Aorta (tissue), 5 donors: Measurements from ENCODE around the gene MAD1L1. TPM values are rescaled to one million over a fixed set of nuclear protein-coding genes. Genes with fewer than 3 reads are reported as not detected.
"Not testable (repeated sequence)": the region's sequence is repeated elsewhere in the genome, so short reads cannot be mapped to it uniquely, and the experiment has no call there.

Source experiments
- ATAC-seq: fragments of 200-7000 bp; cut with Tn5 transposase; one replicate; pipeline ENCODE4 v1.9.1; 2022; ENCODE audit warnings: moderate library complexity; ENCODE audit not compliant: low FRiP score
- DNase-seq, 2 donors: peaks; one replicate each; pipeline ENCODE4 v3.0.0-alpha.2; 2020
- H3K27ac ChIP-seq, 2 donors: one replicate each; pipeline ENCODE4 v1.5.1; 2013; ENCODE audit warnings: low read length in 2 of 2, mild to moderate bottlenecking in 2 of 2, moderate library complexity in 2 of 2, control low read depth in 1 of 2, inconsistent platforms in 1 of 2, low read depth in 1 of 2
- H3K27me3 ChIP-seq, 2 donors: one replicate each; pipeline ENCODE4 v1.6.1; 2013; ENCODE audit warnings: control low read depth in 1 of 2, low read length in 1 of 2, mild to moderate bottlenecking in 1 of 2, moderate library complexity in 1 of 2; ENCODE audit not compliant: insufficient read depth in 2 of 2, control insufficient read depth in 1 of 2
- H3K36me3 ChIP-seq, 2 donors: one replicate each; pipeline ENCODE4 v1.6.1; 2013; ENCODE audit warnings: control low read depth in 1 of 2, low read length in 1 of 2, mild to moderate bottlenecking in 1 of 2; ENCODE audit not compliant: insufficient read depth in 2 of 2, control insufficient read depth in 1 of 2
- H3K4me1 ChIP-seq, 2 donors: one replicate each; pipeline ENCODE4 v1.6.1; 2013; ENCODE audit warnings: low read length in 2 of 2, control low read depth in 1 of 2, mild to moderate bottlenecking in 1 of 2, moderate library complexity in 1 of 2; ENCODE audit not compliant: insufficient read depth in 2 of 2, control insufficient read depth in 1 of 2
- H3K4me3 ChIP-seq, 2 donors: one replicate each; pipeline ENCODE4 v1.5.1; 2013; ENCODE audit warnings: low read length in 2 of 2, control low read depth in 1 of 2, mild to moderate bottlenecking in 1 of 2
- H3K9me3 ChIP-seq: one replicate; pipeline ENCODE4 v1.6.1; 2013; ENCODE audit warnings: mild to moderate bottlenecking, low read length; ENCODE audit not compliant: control insufficient read depth
- WGBS, 2 donors: extraction: QIAGEN DNeasy Blood & Tissue Kit; methylation state at CpG; one replicate each; pipeline ENCODE4 v1.1.7; 2013; 5-methylcytosine and 5-hydroxymethylcytosine counted together
- intact Hi-C, 2 donors: fragments of 100-400 bp; cut with DNase I; formaldehyde crosslinking; loops; one replicate each; pipeline versions ENCODE4 v1.14.2 to v1.15.0; 2022
- polyA plus RNA-seq, 2 donors: library from polyadenylated mRNA; stranded (reverse); fragments of 200-250 nt; gene quantifications; one replicate each; pipeline ENCODE4 v1.2.3, GENCODE V29; 2013
- total RNA-seq, 2 donors: library from RNA; stranded (reverse); fragmentation: NEBNext Ultra II Directional; extraction: Animal tissue kit (Norgen Biotek cat#: 25700); gene quantifications; one replicate each; pipeline ENCODE4 v1.2.1, GENCODE V29; 2021
- donor health status: healthy with polysubstance abuse.
- donor health status: Bipolar disorder and iron deficiency.
- donor health status: DM: no; HTN: no; CAD: no.
- donor health status: DM: no; HTN: no; CAD: no.
- donor health status: DM: yes; HTN: yes; CAD: no.

MAD1L1 gene
- total and polyA plus RNA-seq, 4 donors = 14.8 to 35.8 (median 20.2) TPM

DNA sequence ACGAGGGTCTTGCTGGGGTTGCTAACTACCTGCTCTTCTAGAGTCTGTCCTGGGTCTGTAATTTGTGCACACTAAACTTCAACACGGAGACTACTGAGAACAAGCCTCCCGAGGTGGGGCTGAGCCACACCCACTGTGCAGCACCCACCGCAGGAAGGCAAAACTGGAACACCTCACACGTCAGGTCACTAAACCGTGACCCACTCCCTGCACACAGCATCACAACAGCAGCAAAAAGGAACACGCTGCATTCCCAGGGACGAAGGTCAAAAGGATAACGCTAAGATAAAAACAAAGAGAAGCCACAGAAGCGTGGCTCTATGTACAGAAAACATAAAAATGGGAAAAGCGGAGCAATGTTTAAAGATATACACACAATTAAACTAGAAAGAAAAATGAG, 170.1 kb downstream of the MAD1L1 start:
- Histone ChIP-seq H3K36me3 (no peaks in the 10 kb centered on the region), H3K4me1 (no peaks in the 10 kb centered on the region), H3K9me3 (peaks cover 3% of the 10 kb centered on the region), H3K4me3 (no peak overlapping the region), H3K27me3 (no peaks in the 10 kb centered on the region), H3K27ac (no peak overlapping the region)
- WGBS, 2 donors = 92 to 93% methylated on average over 11 of the region's 11 CpGs
- intact Hi-C loops = no loop called here
- DNase-seq (no peak), ATAC-seq (no peak)

DNA sequence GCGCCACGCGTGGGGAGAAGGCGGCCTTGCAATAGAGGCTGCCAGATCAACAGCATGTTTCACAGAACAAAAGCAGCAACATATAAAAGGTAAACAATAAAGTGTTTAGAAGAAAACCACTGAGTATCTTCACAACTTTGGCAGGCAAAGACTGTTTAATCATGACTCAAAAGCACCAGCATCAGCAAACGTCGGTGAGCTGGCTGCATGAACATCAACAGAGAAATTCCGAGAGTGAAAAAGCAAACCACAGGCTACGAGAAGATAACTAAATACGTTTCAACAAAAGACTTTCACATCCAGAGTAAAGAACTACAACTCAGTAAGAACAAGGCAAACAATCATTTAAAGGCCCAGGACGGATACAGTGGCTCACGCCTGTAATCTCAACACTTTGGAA, 172.0 kb downstream of the MAD1L1 start:
- Histone ChIP-seq H3K27me3 (no peaks in the 10 kb centered on the region), H3K36me3 (no peaks in the 10 kb centered on the region), H3K4me1 (no peaks in the 10 kb centered on the region), H3K27ac (no peak overlapping the region), H3K9me3 (peaks cover 3% of the 10 kb centered on the region), H3K4me3 (no peak overlapping the region)
- DNase-seq (no peak), ATAC-seq (no peak)
- 93 to 94% methylated on average over 11 of the region's 11 CpGs for WGBS, 2 donors
- intact Hi-C loops = no loop called here

DNA sequence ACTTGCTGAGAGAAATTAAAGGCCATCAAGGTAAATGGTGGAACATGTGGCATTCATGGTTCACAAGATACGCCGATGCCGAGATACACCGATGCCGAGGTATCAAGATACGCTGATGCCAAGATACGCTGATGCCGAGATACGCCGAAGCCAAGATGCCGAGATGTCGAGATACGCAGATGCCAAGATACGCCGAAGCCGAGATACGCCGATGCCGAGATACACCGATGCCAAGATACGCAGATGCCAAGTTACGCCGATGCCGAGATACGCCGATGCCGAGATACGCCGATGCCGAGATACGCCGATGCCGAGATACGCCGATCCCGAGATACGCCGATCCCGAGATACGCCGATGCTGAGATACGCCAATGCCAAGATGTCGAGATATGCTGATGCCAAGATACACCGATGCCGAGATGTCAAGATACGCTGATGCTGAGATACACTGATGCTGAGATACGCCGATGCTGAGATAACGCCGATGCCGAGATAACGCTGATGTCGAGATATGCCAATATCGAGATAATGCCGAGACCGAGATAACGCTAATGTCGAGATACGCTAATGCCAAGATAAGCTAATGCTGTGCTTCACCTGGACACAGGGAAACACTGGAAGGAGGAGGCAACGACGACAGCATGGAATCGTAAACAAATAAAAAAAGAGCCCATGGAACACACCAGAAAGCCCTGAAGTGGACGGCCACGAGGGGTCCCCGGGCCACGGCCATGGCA, 172.6 kb downstream of the MAD1L1 start:
- intact Hi-C loops = no loop called here
- ATAC-seq (no peak), DNase-seq (no peak)
- Histone ChIP-seq H3K4me3 (no peak overlapping the region), H3K9me3 (peaks cover 3% of the 10 kb centered on the region), H3K27ac (no peak overlapping the region), H3K4me1 (no peaks in the 10 kb centered on the region), H3K36me3 (no peaks in the 10 kb centered on the region), H3K27me3 (no peaks in the 10 kb centered on the region)
- 98 to 99% methylated on average over 66 of the region's 66 CpGs for WGBS, 2 donors

DNA sequence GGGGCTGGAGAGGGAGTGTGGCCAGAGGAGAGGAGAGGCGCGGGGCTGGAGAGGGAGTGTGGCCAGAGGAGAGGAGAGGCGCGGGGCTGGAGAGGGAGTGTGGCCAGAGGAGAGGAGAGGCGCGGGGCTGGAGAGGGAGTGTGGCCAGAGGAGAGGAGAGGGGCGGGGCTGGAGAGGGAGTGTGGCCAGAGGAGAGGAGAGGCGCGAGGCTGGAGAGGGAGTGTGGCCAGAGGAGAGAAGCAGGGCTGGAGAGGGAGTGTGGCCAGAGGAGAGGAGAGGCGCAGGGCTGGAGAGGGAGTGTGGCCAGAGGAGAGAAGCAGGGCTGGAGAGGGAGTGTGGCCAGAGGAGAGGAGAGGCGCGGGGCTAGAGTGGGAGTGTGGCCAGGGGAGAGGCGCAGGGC, 174.5 kb downstream of the MAD1L1 start:
- H3K27me3 ChIP-seq, H3K27ac ChIP-seq, H3K9me3 ChIP-seq, intact Hi-C loops, DNase-seq, H3K4me1 ChIP-seq, ATAC-seq, H3K36me3 ChIP-seq, H3K4me3 ChIP-seq: not testable (repeated sequence)
- 19 to 48% methylated on average over 9 to 11 of the region's 13 CpGs for whole genome bisulfite sequencing, 2 donors

DNA sequence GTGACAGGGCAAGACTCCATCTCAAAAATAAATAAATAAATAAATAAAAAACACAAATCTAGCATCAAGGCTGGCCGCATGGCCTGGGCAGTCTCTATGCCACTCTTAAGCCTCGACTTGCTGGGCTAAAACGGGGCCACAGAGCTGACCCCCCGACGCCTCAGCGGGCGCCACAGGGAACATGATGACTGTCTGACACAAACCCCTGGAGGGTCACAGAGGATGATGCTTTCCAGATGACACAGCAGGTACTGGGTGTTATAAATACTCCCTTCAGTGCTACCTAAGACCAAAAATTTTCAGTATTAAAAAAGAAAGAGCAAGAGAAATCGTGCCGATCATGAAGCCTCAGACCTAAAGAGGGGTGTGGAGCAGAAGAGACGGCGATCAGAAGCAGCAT, 176.8 kb downstream of the MAD1L1 start:
- Histone ChIP-seq H3K4me3 (no peak overlapping the region), H3K36me3 (no peaks in the 10 kb centered on the region), H3K27me3 (no peaks in the 10 kb centered on the region), H3K4me1 (no peaks in the 10 kb centered on the region), H3K27ac (no peak overlapping the region), H3K9me3 (peaks cover 3% of the 10 kb centered on the region)
- DNase-seq = no peak
- intact Hi-C loops = no loop called here
- no peak for ATAC-seq
- WGBS, 2 donors = 92 to 95% methylated on average over 11 of the region's 11 CpGs

DNA sequence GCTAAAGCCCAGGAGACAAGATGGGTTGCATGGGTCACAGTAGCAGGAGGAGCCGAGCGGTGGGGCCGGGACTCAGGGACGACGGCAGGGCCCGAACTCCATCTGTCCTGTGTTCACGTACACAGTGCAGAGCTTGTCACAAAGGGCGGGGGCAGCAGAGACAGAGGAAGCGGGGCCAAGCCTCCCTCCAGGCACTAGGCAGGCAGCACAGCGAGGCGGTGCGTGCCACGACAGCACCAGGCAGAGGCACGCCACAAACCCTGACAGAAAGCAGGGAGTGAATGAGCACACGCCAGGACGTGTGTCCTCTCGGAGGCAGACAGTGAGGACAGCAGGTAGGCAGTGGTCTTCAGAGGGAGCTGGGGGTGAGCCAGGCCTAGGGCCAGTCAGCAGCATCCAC, 177.8 kb downstream of the MAD1L1 start:
- intact Hi-C loops = no loop called here
- WGBS, 2 donors = 94 to 95% methylated on average over 17 of the region's 17 CpGs
- H3K36me3 ChIP-seq = no peaks in the 10 kb centered on the region

DNA sequence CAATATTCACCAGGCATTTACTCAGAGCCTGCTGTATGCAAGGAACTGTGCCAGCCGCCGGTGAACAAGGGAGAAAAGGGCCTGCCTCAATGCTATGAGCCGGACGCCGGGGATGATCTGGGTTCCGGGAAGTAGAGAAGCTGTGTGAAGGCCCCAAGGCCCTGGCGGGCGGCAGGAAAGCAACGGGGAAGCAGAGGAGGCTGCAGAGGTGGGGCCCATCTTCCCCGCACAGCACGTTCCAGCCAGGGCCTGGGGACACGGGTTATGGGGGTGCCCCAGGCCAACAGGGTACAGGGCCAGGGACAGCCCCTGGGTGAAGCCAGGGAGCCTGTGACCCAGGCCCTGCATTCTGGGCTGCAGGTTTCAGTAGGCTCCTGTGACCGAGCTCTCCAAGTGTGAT, 179.3 kb downstream of the MAD1L1 start:
- DNase-seq = no peak
- H3K27me3 ChIP-seq = no peaks in the 10 kb centered on the region
- H3K36me3 ChIP-seq = no peaks in the 10 kb centered on the region
- no peaks in the 10 kb centered on the region for H3K9me3 ChIP-seq
- no peak for ATAC-seq
- no peak overlapping the region for H3K27ac ChIP-seq
- 95 to 96% methylated on average over 13 of the region's 13 CpGs for WGBS, 2 donors
- intact Hi-C loops = no loop called here
- no peaks in the 10 kb centered on the region for H3K4me1 ChIP-seq
- H3K4me3 ChIP-seq = no peak overlapping the region

More for the DNA sequence above, 177.8 kb downstream of the MAD1L1 start:
- Histone ChIP-seq H3K27ac (no peak overlapping the region), H3K4me1 (no peaks in the 10 kb centered on the region), H3K27me3 (no peaks in the 10 kb centered on the region), H3K9me3 (no peaks in the 10 kb centered on the region), H3K4me3 (no peak overlapping the region)
- ATAC-seq (no peak), DNase-seq (no peak)

DNA sequence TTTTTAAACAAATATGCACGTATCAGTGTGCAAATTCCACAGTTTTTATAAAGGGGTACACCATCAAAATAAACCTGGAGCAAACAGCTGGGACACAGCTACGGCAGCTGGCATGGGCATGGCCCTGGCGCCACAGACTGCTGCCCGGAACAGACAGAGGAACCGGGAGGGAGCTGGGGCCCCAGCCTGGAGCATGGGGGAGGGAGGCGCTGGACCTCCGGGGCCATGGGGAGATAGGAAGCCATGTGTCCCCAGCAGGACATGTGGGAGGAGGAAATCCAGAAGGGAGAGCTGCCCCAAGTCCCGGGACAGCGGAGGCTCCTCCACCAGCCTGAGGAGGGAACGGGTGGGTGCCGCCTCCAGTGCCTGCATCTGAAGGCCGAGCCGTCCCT, 180.1 kb downstream of the MAD1L1 start:
- no peak overlapping the region for H3K4me3 ChIP-seq
- no peaks in the 10 kb centered on the region for H3K9me3 ChIP-seq
- H3K36me3 ChIP-seq = no peaks in the 10 kb centered on the region
- intact Hi-C loops = no loop called here
- WGBS, 2 donors = 85 to 86% methylated on average over 13 of the region's 13 CpGs
- H3K27me3 ChIP-seq = no peaks in the 10 kb centered on the region
- no peak for ATAC-seq
- H3K4me1 ChIP-seq = no peaks in the 10 kb centered on the region
- no peak overlapping the region for H3K27ac ChIP-seq
- DNase-seq = no peak
